H1 (cell line): ENCODE measurements around the gene STAC2. TPM values are rescaled to one million over a fixed set of nuclear protein-coding genes. Genes with fewer than 3 reads are reported as not detected.

ENCODE experiments used
- CTCF ChIA-PET: fragments of 300-600 bp; sonication (Branson Sonifier 250); formaldehyde crosslinking; loops from one replicate; lab custom pipeline; 2021; ENCODE audit not compliant: partially characterized antibody; lab: Charles Lee
- POLR2A ChIA-PET: fragments of 300-600 bp; sonication (Branson Sonifier 250); formaldehyde crosslinking; loops from one replicate; lab custom pipeline; 2021; ENCODE audit warnings: inconsistent platforms; ENCODE audit not compliant: partially characterized antibody; lab: Charles Lee
- DNase-seq, 2 experiments: peaks; one replicate each; pipeline versions ENCODE4 v3.0.0 to v3.0.0-alpha.2; 2010 to 2022; ENCODE audit warnings: low spot score in 2 of 2, low read depth in 1 of 2, mixed read lengths in 1 of 2
- FAIRE-seq: peaks from 2 replicates; lab custom pipeline; 2011; peaks lifted over from hg19 to GRCh38; lab: Jason Lieb, UNC
- H2AFZ ChIP-seq: 2 replicates; pipeline ENCODE4 v1.8.1; 2012; ENCODE audit warnings: low read length, inconsistent platforms
- H2AK5ac ChIP-seq: 2 replicates; pipeline ENCODE4 v1.6.1; 2013; ENCODE audit warnings: low read depth, low read length
- H2BK120ac ChIP-seq: replicated peaks from 2 replicates; pipeline ENCODE3; 2013; ENCODE audit warnings: low read depth, low read length, inconsistent platforms
- H2BK12ac ChIP-seq: 2 replicates; pipeline ENCODE4 v1.6.1; 2013; ENCODE audit warnings: low read depth, low read length
- H2BK15ac ChIP-seq: 2 replicates; pipeline ENCODE4 v1.6.1; 2013; ENCODE audit warnings: low read length
- H2BK20ac ChIP-seq: 2 replicates; pipeline ENCODE4 v1.6.1; 2013; ENCODE audit warnings: low read length
- H2BK5ac ChIP-seq: 2 replicates; pipeline ENCODE4 v1.6.1; 2013; ENCODE audit warnings: low read depth, low read length
- H3K14ac ChIP-seq: 2 replicates; pipeline ENCODE4 v1.6.1; 2013; ENCODE audit warnings: inconsistent platforms; ENCODE audit not compliant: insufficient read length
- H3K18ac ChIP-seq: 2 replicates; pipeline ENCODE4 v1.6.1; 2013; ENCODE audit warnings: low read length; ENCODE audit errors: extremely low read depth
- H3K23ac ChIP-seq: 2 replicates; pipeline ENCODE4 v1.6.1; 2013; ENCODE audit warnings: inconsistent platforms; ENCODE audit not compliant: insufficient read length
- H3K23me2 ChIP-seq: 2 replicates; pipeline ENCODE4 v1.6.1; 2013; ENCODE audit warnings: low read depth, low read length
- H3K27ac ChIP-seq: 2 replicates; pipeline ENCODE4 v1.6.1; 2011; ENCODE audit warnings: low read depth, low read length, inconsistent platforms
- H3K27me3 ChIP-seq, 4 experiments: replicated peaks in 1 of 4; 1 replicate in 1 of 4; 2 replicates in 3 of 4; pipeline versions ENCODE4 v1.6.1 to v1.8.1; 2011 to 2013; ENCODE audit warnings: low read length in 3 of 4, mild to moderate bottlenecking in 3 of 4, inconsistent platforms in 2 of 4, mixed read lengths in 2 of 4, moderate library complexity in 1 of 4; ENCODE audit not compliant: control insufficient read depth in 3 of 4, insufficient read depth in 3 of 4; ENCODE audit errors: extremely low read depth in 1 of 4
- H3K36me3 ChIP-seq, 4 experiments: 2 replicates each; pipeline versions ENCODE4 v1.6.1 to v1.8.1; 2011 to 2013; ENCODE audit warnings: mild to moderate bottlenecking in 4 of 4, low read length in 3 of 4, moderate library complexity in 2 of 4, control low read depth in 1 of 4, inconsistent platforms in 1 of 4; ENCODE audit not compliant: insufficient read depth in 4 of 4, control insufficient read depth in 2 of 4
- H3K4ac ChIP-seq: replicated peaks from 2 replicates; pipeline ENCODE3; 2013; ENCODE audit warnings: low read length, low read depth, mixed read lengths, inconsistent platforms; ENCODE audit not compliant: insufficient read length
- H3K4me1 ChIP-seq, 4 experiments: replicated peaks in 1 of 4; 1 replicate in 1 of 4; 2 replicates in 3 of 4; pipeline versions ENCODE4 v1.6.1 to v1.8.1; 2011 to 2013; ENCODE audit warnings: low read length in 3 of 4, inconsistent platforms in 2 of 4, mixed read lengths in 1 of 4; ENCODE audit not compliant: insufficient read depth in 4 of 4, control insufficient read depth in 3 of 4
- H3K4me2 ChIP-seq, 2 experiments: 2 replicates each; pipeline versions ENCODE4 v1.6.1 to v1.8.1; 2011 to 2013; ENCODE audit warnings: low read depth in 2 of 2, low read length in 2 of 2, control low read depth in 1 of 2, inconsistent platforms in 1 of 2, mild to moderate bottlenecking in 1 of 2; ENCODE audit not compliant: insufficient read depth in 1 of 2
- H3K4me3 ChIP-seq, 4 experiments: fragments of 200-600, 300-600 bp in 1 of 4; sonication (generic), shearing (Covaris generic), sonication (Bioruptor Twin) in 1 of 4; 2 replicates each; pipeline versions ENCODE4 v1.5.1 to v1.8.1; 2011 to 2016; ENCODE audit warnings: low read length in 4 of 4, low read depth in 3 of 4, control low read depth in 2 of 4, inconsistent platforms in 2 of 4, mild to moderate bottlenecking in 2 of 4, mixed read lengths in 1 of 4, moderate library complexity in 1 of 4; ENCODE audit not compliant: insufficient read depth in 2 of 4; ENCODE audit errors: extremely low read depth in 1 of 4
- H3K56ac ChIP-seq: replicated peaks from 2 replicates; pipeline ENCODE3; 2013; ENCODE audit warnings: low read depth, mild to moderate bottlenecking, mixed read lengths, low read length, inconsistent platforms; ENCODE audit not compliant: insufficient read length
- H3K79me1 ChIP-seq: 2 replicates; pipeline ENCODE4 v1.6.1; 2013; ENCODE audit warnings: low read depth, low read length, control low read depth
- H3K79me2 ChIP-seq, 2 experiments: 2 replicates each; pipeline versions ENCODE4 v1.6.1 to v1.8.1; 2012 to 2013; ENCODE audit warnings: low read length in 2 of 2, mild to moderate bottlenecking in 2 of 2, inconsistent platforms in 1 of 2; ENCODE audit not compliant: insufficient read depth in 2 of 2, control insufficient read depth in 1 of 2
- H3K9ac ChIP-seq, 4 experiments: replicated peaks in 1 of 4; 1 replicate in 1 of 4; 2 replicates in 3 of 4; pipeline versions ENCODE4 v1.6.1 to v1.8.1; 2011 to 2013; ENCODE audit warnings: low read depth in 3 of 4, low read length in 3 of 4, control low read depth in 2 of 4, mild to moderate bottlenecking in 2 of 4, moderate library complexity in 2 of 4, inconsistent platforms in 1 of 4; ENCODE audit errors: extremely low read depth in 1 of 4
- H3K9me3 ChIP-seq, 2 experiments: 2 replicates each; pipeline versions ENCODE4 v1.6.1 to v1.8.1; 2012 to 2013; ENCODE audit warnings: mild to moderate bottlenecking in 2 of 2, moderate library complexity in 2 of 2, control low read depth in 1 of 2, inconsistent platforms in 1 of 2, low read depth in 1 of 2, low read length in 1 of 2, mixed read lengths in 1 of 2; ENCODE audit not compliant: insufficient read depth in 2 of 2
- H4K20me1 ChIP-seq, 2 experiments: replicated peaks in 1 of 2; 2 replicates each; pipeline versions ENCODE3 to v1.8.1; 2011 to 2013; ENCODE audit warnings: inconsistent platforms in 2 of 2, low read length in 2 of 2, mild to moderate bottlenecking in 1 of 2; ENCODE audit not compliant: insufficient read depth in 2 of 2, control insufficient read depth in 1 of 2
- H4K5ac ChIP-seq: 2 replicates; pipeline ENCODE4 v1.6.1; 2013; ENCODE audit warnings: low read length, low read depth, mixed read lengths, inconsistent platforms; ENCODE audit not compliant: insufficient read length
- H4K8ac ChIP-seq: 2 replicates; pipeline ENCODE4 v1.8.0; 2013; ENCODE audit warnings: mild to moderate bottlenecking, moderate library complexity, low read length, inconsistent platforms; ENCODE audit not compliant: insufficient read depth; ENCODE audit errors: extremely low read depth
- H4K91ac ChIP-seq: replicated peaks from 2 replicates; pipeline ENCODE3; 2013; ENCODE audit warnings: low read length, mixed read lengths, inconsistent platforms; ENCODE audit not compliant: insufficient read length
- ASH2L ChIP-seq: fragments of 200-600, 300-600 bp; sonication (generic); IDR thresholded peaks from one replicate; pipeline ENCODE4 v1.7.1; 2017; ENCODE audit warnings: low read length
- CHD2 ChIP-seq: IDR thresholded peaks from 2 replicates; pipeline ENCODE4 v1.6.1; 2012; ENCODE audit warnings: low read length, improper control_type of control experiment
- CTCF ChIP-seq, 3 experiments: IDR thresholded peaks; 1 replicate in 2 of 3; 2 replicates in 1 of 3; pipeline versions ENCODE4 v1.5.1 to v1.6.1; 2011; ENCODE audit warnings: low read length in 3 of 3, mild to moderate bottlenecking in 3 of 3, inconsistent platforms in 2 of 3, low read depth in 1 of 3, moderate library complexity in 1 of 3; ENCODE audit not compliant: insufficient read depth in 1 of 3; ENCODE audit errors: control extremely low read depth in 1 of 3
- EP300 ChIP-seq, 2 experiments: IDR thresholded peaks; 1 replicate in 1 of 2; 2 replicates in 1 of 2; pipeline ENCODE4 v1.6.1; 2011 to 2012; ENCODE audit warnings: low read depth in 2 of 2, low read length in 2 of 2, mild to moderate bottlenecking in 2 of 2, borderline replicate concordance in 1 of 2, inconsistent platforms in 1 of 2, moderate library complexity in 1 of 2
- YY1 ChIP-seq: IDR thresholded peaks from 2 replicates; pipeline ENCODE4 v1.6.1; 2011; ENCODE audit warnings: low read depth, mild to moderate bottlenecking, low read length
- WGBS, 2 experiments: shearing (Covaris generic) in 1 of 2; methylation state at CpG; one replicate each; pipeline versions ENCODE4 v1.1.6 to v1.1.7; 2013 to 2015; ENCODE audit warnings: low lambda C conversion rate in 2 of 2, mixed read lengths in 2 of 2, inconsistent platforms in 1 of 2, low coverage in 1 of 2, missing lambda C conversion rate in 1 of 2; ENCODE audit not compliant: insufficient replicate concordance in 2 of 2, insufficient coverage in 1 of 2, insufficient read length in 1 of 2; ENCODE audit errors: extremely low coverage in 1 of 2, missing lambda C conversion rate in 1 of 2; 5-methylcytosine and 5-hydroxymethylcytosine counted together
- polyA plus RNA-seq, 7 experiments: library from polyadenylated mRNA; depleted of rRNA in 3 of 7; stranded (reverse) in 5 of 7; unstranded in 2 of 7; fragments of >200 nt in 5 of 7; fragments of 200-250 nt in 2 of 7; gene quantifications; 1 replicate in 5 of 7; 2 replicates in 1 of 7; 4 replicates in 1 of 7; pipeline versions ENCODE4 v1.2.1 to v1.2.3, GENCODE V29; 2011 to 2013; ENCODE audit warnings: missing spikeins in 2 of 7, mixed read lengths in 2 of 7
- total RNA-seq: library from RNA; stranded (reverse); fragmentation: NEBNext Ultra II Directional; extraction: Animal tissue kit (Norgen Biotek cat#: 25700); gene quantifications from 2 replicates; pipeline ENCODE4 v1.2.1, GENCODE V29; 2021

STAC2 gene
- total and polyA plus RNA-seq, 2 of the 8 experiments (the other 6 are each of a cell fraction or from before 2014, with no cell fraction given) = 1.5 to 6.0 TPM

DNA sequence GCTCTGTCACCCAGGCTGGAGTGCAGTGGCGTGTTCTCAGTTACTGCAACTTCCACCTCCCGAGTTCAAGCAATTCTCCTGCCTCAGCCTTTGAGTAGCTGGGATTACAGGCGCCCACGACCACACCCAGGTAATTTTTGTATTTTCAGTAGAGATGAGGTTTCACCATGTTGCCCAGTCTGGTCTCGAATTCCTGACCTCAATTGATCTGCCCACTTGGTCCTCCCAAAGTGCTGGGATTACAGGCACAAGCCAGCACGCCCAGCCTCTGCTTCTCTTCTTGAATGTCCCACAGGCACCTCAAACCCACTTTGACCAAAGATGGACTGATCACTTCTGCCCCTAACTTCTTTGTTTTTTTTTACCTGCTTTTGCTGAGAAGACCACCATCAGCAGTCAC lies 55.2 kb downstream of the STAC2 start:
- H2BK5ac ChIP-seq = no peak overlapping the region
- no peak overlapping the region for H3K4me2 ChIP-seq
- no peak overlapping the region for H3K56ac ChIP-seq
- no peak overlapping the region for H2BK20ac ChIP-seq
- no peak overlapping the region for H3K4me3 ChIP-seq
- no peak for FAIRE-seq
- H3K79me1 ChIP-seq = no peaks in the 10 kb centered on the region
- CTCF ChIA-PET = interaction anchor here (1.2 to 7.4 kb wide), 6 partner anchors 13 to 247 kb away, joined by 3 to 63 read pairs (median 8); no protein-coding TSS in a partner anchor
- no peak overlapping the region for H3K27ac ChIP-seq
- H2BK15ac ChIP-seq = no peak overlapping the region
- peaks cover 11 to 22% (median 18%) of the 10 kb centered on the region in 4 experiments for H3K27me3 ChIP-seq
- no peaks in the 10 kb centered on the region for H3K9me3 ChIP-seq
- no peak overlapping the region for H2BK12ac ChIP-seq
- no peak for DNase-seq
- H4K20me1 ChIP-seq = no peaks in the 10 kb centered on the region
- H3K23me2 ChIP-seq = peaks cover 6% of the 10 kb centered on the region; the same call in 1 of the 2 replicates
- no peak overlapping the region for H4K5ac ChIP-seq
- H3K18ac ChIP-seq = no peak overlapping the region
- no peaks in the 10 kb centered on the region; a peak in 1 of 8 replicates for H3K36me3 ChIP-seq
- H3K4ac ChIP-seq = no peak overlapping the region
- no peak overlapping the region for H3K23ac ChIP-seq
- H3K14ac ChIP-seq = no peak overlapping the region
- H3K9ac ChIP-seq = no peak overlapping the region
- H2BK120ac ChIP-seq = no peak overlapping the region
- POLR2A ChIA-PET = interaction anchor here (2.2 kb wide), 1 partner anchor 17 kb away, joined by 6 read pairs; no protein-coding TSS in a partner anchor
- H2AK5ac ChIP-seq = no peak overlapping the region
- no peak overlapping the region for H2AFZ ChIP-seq
- peaks cover 0 to 19% (median 14%) of the 10 kb centered on the region in 4 experiments; a peak in 6 of 7 replicates for H3K4me1 ChIP-seq
- no peaks in the 10 kb centered on the region for H3K79me2 ChIP-seq
- 90% methylated on average over 5 of the region's 6 CpGs; no CpG with 5 or more reads in 1 of the 2 experiments for WGBS, 2 experiments
- no peak overlapping the region for H4K91ac ChIP-seq
- no peak overlapping the region for H4K8ac ChIP-seq
- TF ChIP-seq YY1 (no peak), EP300 (IDR thresholded peaks at IDR 0.05; ENCODE audit: borderline replicate concordance in 1 of 2, low read depth in 2 of 2, low read length in 2 of 2) (no peak), ASH2L (no peak), CTCF (IDR thresholded peaks at IDR 0.05; ENCODE audit: control extremely low read depth in 1 of 3, insufficient read depth in 1 of 3, low read depth in 1 of 3, low read length in 3 of 3) (no peak), CHD2 (no peak)
